Stimulated activated CD4-positive, alpha-beta T cell treated with anti-CD3 and anti-CD28 coated beads, Interleukin-12 subunit alpha, Interleukin-12 subunit beta, amount 100 ng/mL, for 24 hours (primary cell): ENCODE results near the gene ETNK1.
"Not testable (repeated sequence)": the region's sequence is repeated elsewhere in the genome, so short reads cannot be mapped to it uniquely, and the experiment has no call there.

Experiments used
- DNase-seq, 2 experiments: peaks; one replicate each; pipeline ENCODE4 v3.0.0-alpha.2; 2020; ENCODE audit warnings: low read depth in 2 of 2

ETNK1 gene

DNA sequence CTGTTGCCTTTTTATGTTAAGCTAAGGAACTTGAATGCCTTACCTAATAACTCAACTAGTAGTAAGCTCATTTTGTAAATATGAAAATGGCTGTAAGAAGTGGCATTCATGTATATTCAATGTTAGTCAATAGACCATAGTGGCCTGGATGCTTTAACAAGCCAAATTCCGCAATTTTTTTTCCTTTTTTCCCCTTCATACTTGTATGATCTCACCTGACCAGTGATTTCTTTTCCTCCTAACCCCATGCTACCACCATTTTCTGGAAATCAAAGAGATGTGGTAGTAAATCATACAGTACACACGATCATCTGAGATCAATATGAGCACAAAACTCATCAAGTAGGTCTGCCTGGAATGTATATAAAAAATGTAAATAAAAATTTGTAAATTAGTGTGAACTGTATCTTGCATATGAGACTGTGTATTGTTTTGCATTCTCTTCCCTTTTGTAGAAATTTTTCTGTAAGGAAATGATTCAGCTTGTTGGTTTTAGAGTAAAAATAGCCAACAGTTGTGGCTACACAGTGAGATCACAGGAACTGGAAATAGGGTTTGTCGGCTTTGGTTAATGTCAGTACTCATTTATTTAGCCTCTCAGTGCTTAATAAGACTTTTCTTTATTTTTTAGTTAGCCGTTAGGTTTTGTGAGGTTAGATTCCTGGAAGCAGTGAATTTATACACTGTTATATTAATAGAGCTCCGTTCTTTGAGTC is 62.5 kb downstream of the ETNK1 start:
- DNase-seq: no peak

DNA sequence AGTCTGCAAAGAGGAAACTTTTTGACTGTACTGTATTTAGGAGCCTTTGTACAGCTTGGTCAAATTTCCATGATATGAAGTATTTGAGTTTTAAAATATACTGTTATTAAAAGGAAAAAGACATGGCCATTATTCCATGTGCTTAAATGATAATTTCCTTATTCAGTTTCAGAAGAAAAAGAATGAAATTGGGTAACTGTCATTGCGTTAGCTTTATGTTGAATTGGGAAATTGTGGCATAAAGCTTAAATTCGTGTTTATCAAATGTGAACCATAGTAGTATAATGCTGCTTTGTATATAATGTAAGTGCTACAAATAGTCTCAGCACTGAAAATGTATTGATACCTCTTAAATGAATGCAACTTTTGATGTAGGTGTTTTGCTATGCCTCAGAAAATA is 64.9 kb downstream of the ETNK1 start:
- no peak for DNase-seq

DNA sequence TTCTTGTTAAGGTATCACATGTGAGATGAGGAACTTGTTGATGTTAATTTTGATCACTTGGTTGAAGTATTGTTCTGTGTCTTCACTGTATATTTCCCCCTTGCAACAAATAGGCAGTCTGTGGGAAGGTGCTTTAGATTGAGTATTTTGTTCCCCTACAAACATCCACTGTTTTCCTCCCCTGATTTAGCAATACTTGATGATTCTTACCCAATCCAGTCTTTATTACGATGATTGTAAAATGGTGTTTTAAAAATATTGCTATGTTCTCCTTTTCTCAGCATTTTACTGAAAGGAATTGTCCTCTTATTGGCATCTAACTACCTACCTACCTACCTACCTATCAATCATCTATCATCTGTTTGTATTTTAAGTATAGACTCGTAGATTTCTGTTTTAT is 66.3 kb downstream of the ETNK1 start:
- no peak for DNase-seq

DNA sequence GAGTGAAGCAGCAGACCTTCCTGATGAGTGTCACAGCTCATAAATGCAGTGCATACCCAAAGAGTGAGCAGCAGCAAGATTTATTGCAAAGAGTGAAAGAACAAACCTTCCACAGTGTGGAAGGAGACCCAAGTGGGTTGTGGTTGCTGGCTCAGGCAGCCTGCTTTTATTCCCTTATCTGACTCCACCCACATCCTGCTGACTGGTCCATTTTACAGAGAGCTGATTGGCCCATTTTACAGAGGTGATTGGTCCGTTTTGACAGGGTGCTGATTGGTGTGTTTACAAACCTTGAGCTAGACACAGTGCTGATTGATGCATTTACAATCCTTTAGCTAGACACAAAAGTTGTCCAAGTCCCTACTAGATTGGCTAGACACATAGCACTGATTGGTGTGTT is 67.5 kb downstream of the ETNK1 start:
- DNase-seq: not testable (repeated sequence)

DNA sequence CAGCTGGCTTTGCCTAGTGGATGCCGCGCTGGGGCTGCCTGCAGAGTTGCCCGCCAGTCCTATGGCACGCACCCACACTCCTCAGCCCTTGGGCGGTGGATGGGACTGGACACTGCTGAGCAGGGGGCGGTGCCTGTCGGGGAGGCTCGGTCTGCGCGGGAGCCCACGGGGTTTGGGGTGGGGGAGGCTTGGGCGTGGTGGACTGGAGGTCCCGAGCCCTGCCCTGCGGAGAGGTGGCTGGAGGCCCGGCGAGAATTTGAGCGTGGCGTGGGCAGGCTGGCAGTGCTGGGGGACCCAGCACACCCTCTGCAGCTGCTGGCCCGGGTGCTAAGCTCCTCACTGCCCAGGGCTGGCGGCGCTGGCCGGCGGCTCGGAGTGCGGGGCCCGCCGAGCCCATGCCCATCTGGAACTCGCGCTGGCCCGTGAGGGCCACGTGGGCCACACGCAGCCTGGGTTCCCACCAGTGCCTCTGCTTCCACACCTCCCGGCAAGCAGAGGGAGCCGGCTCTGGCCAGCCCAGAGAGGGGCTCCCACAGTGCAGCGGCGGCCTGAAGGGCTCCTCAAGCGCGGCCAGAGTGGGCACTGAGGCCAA is 68.1 kb downstream of the ETNK1 start:
- no peak for DNase-seq

DNA sequence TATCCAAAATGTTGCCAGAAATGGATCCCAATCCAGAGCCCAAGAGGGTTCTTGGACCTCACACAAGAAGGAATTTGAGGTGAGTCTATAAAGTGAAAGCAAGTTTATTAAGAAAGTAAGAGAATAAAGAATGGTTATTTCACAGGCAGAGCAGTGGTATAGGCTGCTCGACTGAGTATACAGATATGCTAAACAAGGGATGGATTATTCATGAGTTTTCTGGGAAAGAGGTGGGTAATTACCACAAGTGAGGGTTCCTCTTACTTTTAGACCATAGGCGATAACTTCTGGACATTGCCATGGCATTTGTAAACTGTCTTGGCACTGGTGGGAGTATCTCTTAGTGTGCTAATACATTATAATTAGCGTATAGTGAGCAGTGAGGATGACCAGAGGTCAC is 73.6 kb downstream of the ETNK1 start:
- DNase-seq: no peak

DNA sequence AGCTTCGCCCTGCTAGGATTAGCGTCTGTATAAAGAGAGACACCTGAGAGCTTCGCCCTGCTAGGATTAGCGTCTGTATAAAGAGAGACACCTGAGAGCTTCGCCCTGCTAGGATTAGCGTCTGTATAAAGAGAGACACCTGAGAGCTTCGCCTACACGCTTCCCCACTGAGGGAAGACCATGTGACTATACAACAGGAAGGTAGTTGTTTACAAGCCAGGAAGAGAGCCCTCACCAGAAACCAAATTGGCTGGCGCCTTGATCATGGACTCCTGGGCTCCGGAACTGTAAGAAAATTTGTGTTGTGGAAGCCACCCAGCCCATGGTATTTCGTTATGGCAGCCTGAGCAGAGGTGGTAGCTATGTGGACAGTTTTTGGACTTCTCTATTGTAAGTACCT is 74.7 kb downstream of the ETNK1 start:
- DNase-seq: not testable (repeated sequence)

DNA sequence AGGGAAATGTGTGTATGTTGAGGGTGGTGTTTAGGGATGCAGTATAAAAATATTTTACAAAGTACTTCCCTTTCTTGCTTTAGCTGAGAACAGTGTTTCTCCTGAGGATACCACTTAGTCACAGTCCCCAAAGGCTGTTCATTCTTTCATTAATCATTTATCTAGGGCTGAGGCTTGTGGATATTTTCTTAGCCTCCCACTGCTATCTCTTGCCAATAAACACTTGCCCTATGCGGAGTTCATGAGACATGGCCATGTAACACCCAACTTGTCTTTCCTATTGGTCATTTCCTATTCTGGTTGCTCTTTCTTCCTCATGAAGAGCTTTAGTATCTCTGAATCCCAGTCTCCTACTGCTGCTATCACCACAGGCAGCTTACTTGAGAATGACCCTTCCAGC is 75.1 kb downstream of the ETNK1 start:
- no peak for DNase-seq

DNA sequence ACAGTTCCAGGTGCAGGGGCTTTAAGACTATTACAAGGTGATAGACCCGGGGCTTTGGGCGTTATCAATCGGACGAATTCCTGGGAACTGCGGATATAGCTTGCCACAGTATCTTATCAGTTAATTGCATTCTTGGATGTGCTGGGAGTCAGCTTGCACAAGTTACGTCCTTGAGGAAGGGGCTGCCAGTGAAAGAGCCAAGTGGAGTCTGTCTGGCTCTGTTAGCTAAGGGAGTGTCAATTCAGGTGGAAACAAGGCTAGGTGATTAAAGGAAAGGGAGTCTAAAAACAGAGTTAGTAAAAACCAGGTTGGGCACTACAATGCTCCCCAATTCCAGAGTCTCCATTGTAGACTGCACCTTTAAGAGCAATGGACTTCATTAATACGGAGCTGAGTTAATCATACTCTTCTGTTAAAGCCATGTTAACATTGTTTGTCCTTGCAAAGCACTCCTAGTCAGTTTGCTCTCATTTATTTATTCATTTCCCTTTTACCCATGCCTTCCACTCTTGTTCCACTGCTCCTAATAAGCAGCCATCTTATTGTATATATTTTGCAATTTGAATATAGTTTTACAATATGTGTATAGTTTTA is 76.3 kb downstream of the ETNK1 start:
- not testable (repeated sequence) for DNase-seq

DNA sequence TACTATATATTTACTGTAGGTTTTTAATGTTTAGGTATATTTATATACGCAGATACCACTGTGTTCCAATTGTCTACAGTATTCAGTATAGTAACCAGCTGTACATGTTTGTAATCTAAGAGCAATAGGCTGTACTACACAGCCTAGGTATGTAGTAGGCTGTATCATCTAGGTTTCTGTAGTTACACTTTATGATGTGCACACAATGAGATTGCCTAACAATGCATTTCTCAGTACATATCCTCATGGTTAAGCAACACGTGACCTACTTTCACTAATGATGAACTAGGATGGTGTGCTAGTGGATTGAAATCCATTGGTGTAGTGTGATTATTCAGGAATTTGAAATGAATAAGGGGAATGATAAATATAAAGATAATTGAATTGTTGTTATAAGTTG is 77.7 kb downstream of the ETNK1 start:
- DNase-seq: no peak

DNA sequence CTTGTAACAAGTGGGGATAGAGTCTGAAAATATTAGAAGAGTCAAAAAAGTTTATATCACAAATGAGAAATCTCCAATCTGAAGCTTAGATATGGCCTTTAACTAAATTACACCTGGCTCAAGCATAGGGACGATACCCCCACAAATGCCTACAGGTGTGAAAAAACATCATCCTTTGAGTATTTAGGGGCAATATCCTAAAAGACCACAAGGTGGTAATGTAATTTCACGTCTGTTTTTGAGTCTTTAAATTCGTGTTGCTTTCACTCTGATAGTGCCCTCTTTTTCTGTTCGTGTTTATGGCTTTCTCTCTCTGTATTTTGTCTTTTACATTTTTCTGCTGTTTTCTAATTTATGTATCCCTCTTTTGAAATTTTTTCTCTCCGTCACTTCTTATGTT is 84.3 kb downstream of the ETNK1 start:
- DNase-seq: no peak

DNA sequence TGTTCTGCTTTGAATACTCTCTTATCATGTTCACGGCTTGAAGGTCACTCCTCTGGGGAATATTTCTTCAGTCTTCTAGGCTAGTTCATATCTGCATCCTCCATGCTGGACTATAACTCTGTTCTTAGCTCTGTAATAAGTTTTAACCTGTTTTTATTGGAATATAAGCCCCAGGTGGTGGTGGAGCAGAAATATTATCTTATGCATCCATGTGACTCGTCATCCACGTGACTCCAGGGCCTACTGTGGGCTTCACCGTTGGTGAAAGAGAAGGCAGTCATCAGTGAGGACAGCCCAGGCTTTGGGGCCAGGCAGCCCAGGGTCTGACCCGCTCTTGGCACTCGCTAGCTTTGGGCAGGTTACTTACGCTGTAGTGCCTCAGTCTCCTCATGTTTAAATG is 87.1 kb downstream of the ETNK1 start:
- no peak for DNase-seq

DNA sequence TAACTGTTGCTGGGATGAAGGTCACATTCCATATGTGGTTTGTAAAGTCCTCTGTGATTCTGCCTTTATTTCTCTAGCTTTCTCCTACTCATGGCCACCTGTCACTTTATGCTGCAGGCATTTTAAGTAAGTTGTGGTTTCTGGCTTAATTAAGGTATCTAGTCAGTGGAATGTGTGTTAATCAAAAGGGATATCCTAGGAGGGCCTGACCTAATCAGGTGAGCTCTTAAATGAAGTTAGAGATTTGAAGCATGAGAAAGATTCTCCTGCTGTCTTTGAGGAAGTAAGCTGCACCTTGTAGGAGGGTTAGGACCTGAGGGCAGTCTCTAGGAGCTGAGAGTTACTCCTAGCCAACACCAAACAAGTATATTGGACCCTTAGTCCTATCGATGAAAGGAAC is 90.3 kb downstream of the ETNK1 start:
- DNase-seq: no peak

DNA sequence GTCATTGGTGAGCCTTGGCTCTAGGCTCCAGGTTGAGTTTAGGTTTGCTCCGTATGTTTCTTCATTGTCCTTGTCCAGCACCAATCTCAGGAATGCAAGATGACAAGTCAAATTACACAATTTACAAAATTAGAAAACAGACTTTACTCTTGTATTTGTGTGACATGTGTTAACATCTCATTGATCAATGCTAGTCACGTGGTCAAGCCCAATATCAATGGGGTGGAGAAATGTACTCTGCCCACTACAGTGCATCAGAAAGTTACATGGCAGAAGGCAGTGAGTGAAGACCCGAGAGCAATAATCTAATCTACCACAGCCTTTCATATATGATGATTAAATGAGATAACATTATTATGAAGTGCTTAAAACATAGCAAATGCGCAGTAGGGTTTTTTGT is 94.8 kb downstream of the ETNK1 start:
- no peak for DNase-seq

DNA sequence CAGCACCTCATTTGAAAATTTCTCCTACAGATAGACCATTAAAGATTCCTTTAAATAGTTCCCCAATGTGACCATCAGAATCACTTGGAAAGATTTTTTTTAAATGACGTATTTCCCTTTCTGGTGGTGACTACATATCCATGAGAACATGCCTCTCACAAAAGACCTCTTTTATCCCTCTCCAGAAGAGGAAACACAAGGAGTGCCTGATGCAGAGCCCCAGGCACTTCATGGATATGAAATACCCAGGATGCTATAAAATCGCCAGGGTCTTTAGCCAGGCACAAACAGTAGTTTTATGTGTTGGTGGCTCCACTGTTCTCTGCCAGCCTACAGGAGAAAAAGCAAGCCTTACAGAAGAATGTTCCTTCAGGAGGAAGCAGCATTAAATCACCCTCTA is 97.1 kb downstream of the ETNK1 start:
- no peak for DNase-seq

DNA sequence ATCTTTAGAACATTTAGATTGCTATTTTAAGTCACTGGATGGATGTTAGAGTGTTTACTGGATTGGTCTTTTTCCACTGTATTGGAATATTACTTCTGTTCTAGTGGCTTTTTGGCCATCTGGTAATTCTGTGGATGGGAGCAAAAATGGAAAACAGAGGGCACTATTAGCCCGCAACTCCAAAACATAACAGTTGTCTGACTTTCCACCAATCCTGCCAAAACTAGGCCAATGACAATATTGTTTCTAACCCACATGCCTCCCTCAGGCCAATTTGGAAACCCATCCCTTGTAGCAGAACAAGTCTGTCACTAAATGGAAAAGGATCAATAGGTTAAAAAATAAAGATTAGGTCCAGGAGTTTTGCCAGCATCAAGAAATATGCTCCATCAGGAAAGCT is 97.8 kb downstream of the ETNK1 start:
- DNase-seq: no peak

DNA sequence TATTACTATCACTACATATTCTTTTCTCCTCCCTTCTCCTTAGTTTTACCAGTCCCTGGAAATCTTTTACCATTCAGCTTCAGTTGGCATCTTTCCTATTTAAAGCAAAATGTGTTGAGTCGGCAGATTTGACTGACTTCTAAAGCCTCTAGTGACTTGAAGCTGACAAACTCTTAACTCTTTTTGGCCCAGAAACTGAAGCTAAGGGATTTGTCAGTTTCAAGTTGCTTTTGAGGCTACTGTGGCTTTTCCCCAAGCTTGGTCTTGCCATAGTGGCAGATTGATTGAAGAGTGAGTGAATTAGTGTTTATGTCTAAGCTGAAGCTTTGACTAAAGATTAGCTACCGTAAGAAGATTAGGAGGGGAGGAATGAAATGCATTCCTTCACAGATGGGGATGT is 104.0 kb downstream of the ETNK1 start:
- no peak for DNase-seq

DNA sequence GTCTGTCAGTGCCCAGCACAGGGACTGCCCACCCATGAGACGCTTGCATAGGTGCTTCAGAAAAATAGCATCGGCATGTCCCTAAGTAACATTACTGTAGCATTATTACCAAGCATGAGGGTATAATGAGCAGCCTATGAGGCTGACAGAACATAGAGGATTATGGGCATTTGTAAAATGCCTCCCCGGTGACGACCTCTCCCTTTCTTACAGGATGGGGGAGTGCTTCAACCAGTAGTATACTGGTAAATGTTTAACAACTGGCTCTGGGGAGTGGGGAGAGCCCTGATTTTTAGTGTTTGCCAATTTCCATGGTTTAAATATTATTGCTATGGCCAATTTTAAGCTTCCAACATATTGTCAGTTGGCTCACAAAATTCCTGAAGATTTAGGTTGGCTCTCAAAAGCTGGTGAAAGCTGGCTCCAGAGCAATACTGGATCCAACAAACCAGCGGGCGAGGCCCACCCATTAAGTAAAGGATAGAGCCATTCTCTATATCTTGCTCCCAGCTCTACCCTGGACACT is 104.5 kb downstream of the ETNK1 start:
- DNase-seq: no peak

DNA sequence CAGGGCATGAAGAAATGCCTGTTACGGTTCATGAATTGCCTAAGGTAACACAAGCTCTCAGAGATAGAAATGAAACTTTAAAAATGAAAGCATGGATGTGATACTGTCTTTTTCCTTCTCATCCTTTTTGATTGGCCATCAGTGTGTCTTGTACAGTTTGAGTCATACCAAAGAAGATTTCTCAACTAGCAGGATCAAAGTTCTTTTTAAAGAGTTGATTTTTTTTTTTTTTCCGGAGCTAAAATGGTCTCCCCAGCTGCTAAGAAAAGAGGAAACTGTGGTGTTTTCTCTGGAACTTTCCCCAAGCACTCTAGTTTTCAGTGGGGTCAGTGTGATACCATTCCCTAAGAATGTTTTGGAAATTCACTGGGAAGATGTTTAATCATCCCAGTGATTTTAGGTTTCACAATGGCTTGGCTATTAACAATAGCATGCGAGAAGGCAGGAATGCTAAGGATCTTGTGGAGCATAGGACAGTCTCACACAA is 105.0 kb downstream of the ETNK1 start:
- DNase-seq: no peak

DNA sequence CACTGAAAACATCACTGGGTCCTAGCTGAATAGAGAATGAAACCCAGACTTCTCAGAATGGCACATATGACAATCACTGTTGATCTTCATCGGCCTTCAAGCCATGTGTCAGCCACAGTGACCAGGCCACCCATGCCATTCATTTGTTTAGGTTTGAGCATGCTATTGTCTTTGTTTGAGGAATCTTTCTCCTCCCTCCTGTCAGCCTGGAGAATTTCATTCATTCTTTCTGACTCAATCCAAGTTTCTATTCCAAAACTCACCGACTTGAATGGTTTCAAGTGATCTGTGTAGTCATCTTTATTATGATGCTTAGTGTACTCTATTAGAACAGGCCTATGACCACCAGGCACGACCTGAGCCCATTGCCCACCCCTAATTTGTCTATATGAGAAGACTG is 106.3 kb downstream of the ETNK1 start:
- DNase-seq: no peak

DNA sequence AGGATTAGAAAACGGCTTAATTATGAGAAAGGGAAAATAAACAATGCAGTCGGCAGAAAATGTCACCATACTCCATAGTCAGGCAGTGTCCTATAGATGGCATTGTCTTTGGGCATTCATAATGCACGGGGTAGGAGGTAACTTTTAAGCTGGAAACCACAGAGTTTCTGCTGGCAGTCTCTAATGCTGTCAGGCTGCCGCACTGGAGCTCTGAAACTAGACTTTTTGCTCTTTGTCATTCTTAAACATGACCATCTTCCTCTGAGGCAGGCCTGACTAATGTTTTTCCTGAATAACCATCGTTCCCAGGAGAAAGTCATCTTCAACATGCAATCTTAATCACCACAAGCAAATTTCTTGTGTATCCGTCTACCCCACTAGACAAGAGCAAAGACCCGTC is 108.8 kb downstream of the ETNK1 start:
- no peak for DNase-seq

DNA sequence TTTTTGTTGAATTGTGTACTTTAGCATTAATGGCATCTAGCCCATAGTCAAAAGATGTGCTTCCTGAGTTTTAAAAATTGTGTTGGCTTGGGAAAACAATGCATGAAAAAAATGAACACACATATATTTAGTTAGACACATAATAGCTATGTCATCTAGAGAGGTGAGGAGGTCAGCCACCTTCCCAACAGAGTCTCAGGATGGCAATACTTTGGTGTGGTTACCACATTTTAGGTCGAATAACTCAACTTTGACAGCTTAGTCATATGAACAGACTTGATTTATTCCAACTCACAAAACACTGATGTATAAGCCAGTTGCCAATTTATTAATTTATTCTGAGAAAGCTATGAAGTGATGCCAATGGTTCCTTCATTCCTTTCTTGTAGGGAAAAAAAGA is 114.0 kb downstream of the ETNK1 start:
- DNase-seq: no peak
